Heart right ventricle (tissue), 16 donors: ENCODE data around the gene GPC3. TPM values are rescaled to one million over a fixed set of nuclear protein-coding genes. Genes with fewer than 3 reads are reported as not detected.

ENCODE experiments used
- ATAC-seq, 8 donors: fragments of 200-7000 bp; cut with Tn5 transposase; one replicate each; pipeline ENCODE4 v1.9.1; 2020; ENCODE audit warnings: mild to moderate bottlenecking in 8 of 8, moderate library complexity in 8 of 8, moderate number of reproducible peaks in 1 of 8
- DNase-seq, 2 donors: peaks; one replicate each; pipeline ENCODE4 v3.0.0-alpha.2; 2020
- H3K27ac ChIP-seq, 10 donors: fragments of 200-600 bp; sonication (generic) in 2 of 10; one replicate each; pipeline versions ENCODE4 v1.5.0 to v1.8.0; 2020 to 2022; ENCODE audit warnings: mild to moderate bottlenecking in 3 of 10
- H3K27me3 ChIP-seq, 7 donors: fragments of 200-600 bp; one replicate each; pipeline ENCODE4 v1.8.0; 2021 to 2022; ENCODE audit warnings: mild to moderate bottlenecking in 2 of 7
- H3K36me3 ChIP-seq, 9 donors: fragments of 200-600 bp; sonication (generic) in 1 of 9; one replicate each; pipeline versions ENCODE4 v1.5.0 to v1.8.0; 2020 to 2022; ENCODE audit warnings: mild to moderate bottlenecking in 2 of 9
- H3K4me1 ChIP-seq, 9 donors: fragments of 200-600 bp; sonication (generic) in 1 of 9; one replicate each; pipeline versions ENCODE4 v1.5.0 to v1.8.0; 2020 to 2022; ENCODE audit warnings: mild to moderate bottlenecking in 4 of 9
- H3K4me3 ChIP-seq, 10 donors: fragments of 200-600 bp; sonication (generic) in 2 of 10; one replicate each; pipeline versions ENCODE4 v1.5.0 to v1.8.0; 2020 to 2022; ENCODE audit warnings: mild to moderate bottlenecking in 7 of 10, moderate library complexity in 2 of 10
- H3K9me3 ChIP-seq, 11 donors: fragments of 200-600 bp in 10 of 11; sonication (generic) in 2 of 11; one replicate each; pipeline versions ENCODE4 v1.5.0 to v1.8.0; 2013 to 2022; ENCODE audit warnings: mild to moderate bottlenecking in 2 of 11, control low read depth in 1 of 11, moderate library complexity in 1 of 11
- WGBS, 2 donors: extraction: QIAGEN DNeasy Blood & Tissue Kit; methylation state at CpG; one replicate each; pipeline ENCODE4 v1.1.7; 2013; ENCODE audit warnings: inconsistent platforms in 1 of 2; 5-methylcytosine and 5-hydroxymethylcytosine counted together
- intact Hi-C, 10 donors: fragments of 100-400 bp; cut with DNase I; formaldehyde crosslinking; loops; one replicate each; pipeline versions ENCODE4 v1.11.1 to v1.14.2; 2022
- polyA plus RNA-seq, 2 donors: library from polyadenylated mRNA; stranded (reverse); fragments of 200-250 nt; gene quantifications; one replicate each; pipeline ENCODE4 v1.2.3, GENCODE V29; 2013
- total RNA-seq, 10 donors: library from RNA; stranded (reverse); fragmentation: NEBNext Ultra II Directional in 3 of 10; extraction: Animal tissue kit (Norgen Biotek cat#: 25700) in 3 of 10; gene quantifications; one replicate each; pipeline versions ENCODE4 v1.2.1 to v1.2.4, GENCODE V29; 2021 to 2023
- TF ChIP-seq, protein P1 (sequence below), 9 donors: fragments of 200-600 bp; sonication (generic) in 2 of 9; IDR thresholded peaks; one replicate each; pipeline versions ENCODE4 v1.5.0 to v1.8.0; 2021 to 2022; ENCODE audit warnings: antibody characterized with exemption in 9 of 9, mild to moderate bottlenecking in 5 of 9, moderate library complexity in 1 of 9
- donor health status: Arrhythmogenic right ventricular cardiomyopathy.
- donor health status: ischemic (EF 13 %, LVEDD 7.1; RV severe dilation, severe dysfunction).
- donor health status: healthy with polysubstance abuse.
- donor health status: DM: no; HTN: yes; CAD: no.
- donor health status: DM: no; HTN: no; CAD: no.
- donor health status: ischemic (EF 25% LVEDD 6.9; RV normal size, moderate dysfunction).
- donor health status: ischemic (EF 25% LVEDD 5.7; RV mildly dilated, moderate dysfunction).
- donor health status: healthy.
- donor health status: DM: yes; HTN: yes; CAD: no.
- donor health status: Ischemic cardiomyopathy.
- donor health status: ischemic (EF 35%, LVEDD 5.7; RV mildly dilated, moderate dysfunction).
- donor health status: nonischemic (EF 11% LVEDD 7.7; RV severe dilation, severe dysfunction).
- donor health status: DM: yes; HTN: yes; CAD: no.
- donor health status: PGD.
- donor health status: ischemic (EF 29% LVEDD 5.4; RV normal size, mild dysfunction).
- donor health status: nonischemic (EF 23%, LVEDD 6.1; RV moderate dilation, normal function).

Gene GPC3
- total and polyA plus RNA-seq, 12 donors = 0.66 to 5.6 (median 3.4) TPM

DNA sequence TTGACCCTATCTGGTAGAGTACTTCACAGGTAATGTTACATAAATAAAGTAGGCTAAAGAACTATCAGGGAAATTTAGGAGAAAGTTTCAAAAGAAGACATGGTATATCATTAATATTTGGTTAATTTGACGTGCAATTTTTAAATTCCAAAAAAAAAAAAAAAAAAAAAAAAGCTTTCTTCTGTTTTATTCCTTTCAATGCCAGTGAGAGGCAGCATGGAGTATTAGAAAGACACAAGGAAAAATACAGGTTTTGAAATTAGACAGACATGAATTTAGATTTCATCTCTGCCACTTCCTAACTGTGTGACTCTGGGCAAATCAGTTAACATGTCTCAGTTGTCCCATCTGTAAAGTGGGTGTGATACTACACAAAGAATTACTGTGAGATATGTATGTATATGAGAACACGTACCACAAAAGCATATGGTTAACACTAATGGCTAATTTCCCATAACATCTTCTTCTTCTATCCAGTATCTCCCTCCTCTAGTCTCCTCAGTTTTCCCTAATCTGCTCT lies 132.5 kb downstream of the GPC3 start:
- WGBS, 2 donors = 73 to 100% methylated on average over 2 of the region's 2 CpGs
- intact Hi-C loops = no loop called here
- TF ChIP-seq, protein P1, sequence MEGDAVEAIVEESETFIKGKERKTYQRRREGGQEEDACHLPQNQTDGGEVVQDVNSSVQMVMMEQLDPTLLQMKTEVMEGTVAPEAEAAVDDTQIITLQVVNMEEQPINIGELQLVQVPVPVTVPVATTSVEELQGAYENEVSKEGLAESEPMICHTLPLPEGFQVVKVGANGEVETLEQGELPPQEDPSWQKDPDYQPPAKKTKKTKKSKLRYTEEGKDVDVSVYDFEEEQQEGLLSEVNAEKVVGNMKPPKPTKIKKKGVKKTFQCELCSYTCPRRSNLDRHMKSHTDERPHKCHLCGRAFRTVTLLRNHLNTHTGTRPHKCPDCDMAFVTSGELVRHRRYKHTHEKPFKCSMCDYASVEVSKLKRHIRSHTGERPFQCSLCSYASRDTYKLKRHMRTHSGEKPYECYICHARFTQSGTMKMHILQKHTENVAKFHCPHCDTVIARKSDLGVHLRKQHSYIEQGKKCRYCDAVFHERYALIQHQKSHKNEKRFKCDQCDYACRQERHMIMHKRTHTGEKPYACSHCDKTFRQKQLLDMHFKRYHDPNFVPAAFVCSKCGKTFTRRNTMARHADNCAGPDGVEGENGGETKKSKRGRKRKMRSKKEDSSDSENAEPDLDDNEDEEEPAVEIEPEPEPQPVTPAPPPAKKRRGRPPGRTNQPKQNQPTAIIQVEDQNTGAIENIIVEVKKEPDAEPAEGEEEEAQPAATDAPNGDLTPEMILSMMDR (IDR thresholded peaks at IDR 0.05) = no peak
- no peaks in the 10 kb centered on the region for H3K4me1 ChIP-seq
- no peak for ATAC-seq
- H3K27me3 ChIP-seq = peaks cover 0 to 65% (median 0%) of the 10 kb centered on the region in 7 donors
- no peak for DNase-seq
- no peaks in the 10 kb centered on the region for H3K36me3 ChIP-seq
- no peak overlapping the region for H3K27ac ChIP-seq
- no peaks in the 10 kb centered on the region for H3K9me3 ChIP-seq
- H3K4me3 ChIP-seq = no peak overlapping the region

- no peaks in the 10 kb centered on the region for H3K36me3 ChIP-seq
- no peak for DNase-seq
- intact Hi-C loops = no loop called here
- 50% methylated on average over 3 of the region's 3 CpGs for WGBS, 2 donors
- no peak overlapping the region for H3K4me3 ChIP-seq
- H3K27me3 ChIP-seq = peaks cover 0 to 65% (median 0%) of the 10 kb centered on the region in 7 donors
- H3K9me3 ChIP-seq = no peaks in the 10 kb centered on the region
- no peak for ATAC-seq
- H3K27ac ChIP-seq = no peak overlapping the region
- TF ChIP-seq, protein P1 (IDR thresholded peaks at IDR 0.05) = no peak
- no peaks in the 10 kb centered on the region for H3K4me1 ChIP-seq
Measured at GRCh38 chrX:133852401-133852800, 133.0 kb downstream of the GPC3 start.

DNA sequence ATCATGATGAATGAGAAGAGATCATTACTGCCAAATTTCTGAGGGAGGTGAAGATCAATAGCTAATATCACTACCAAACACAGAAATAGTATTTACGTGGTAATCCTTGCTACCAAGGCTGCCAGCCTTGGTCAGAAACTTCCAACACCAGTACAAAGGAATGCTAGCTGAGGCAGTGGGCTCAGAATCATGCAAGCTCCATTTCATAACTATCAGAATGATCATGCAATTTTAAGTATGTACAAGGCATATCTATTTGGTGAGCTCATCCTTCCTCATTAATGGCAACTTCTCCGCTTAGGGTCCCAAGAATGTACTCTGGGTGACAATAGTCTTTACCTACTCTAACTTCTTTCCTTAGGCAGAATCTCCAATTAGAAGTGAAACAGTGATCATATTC lies 135.0 kb downstream of the GPC3 start:
- DNase-seq (no peak), ATAC-seq (no peak)
- intact Hi-C loops = no loop called here
- peaks cover 0 to 59% (median 0%) of the 10 kb centered on the region in 7 donors for H3K27me3 ChIP-seq
- no peak overlapping the region for H3K27ac ChIP-seq
- no peaks in the 10 kb centered on the region for H3K4me1 ChIP-seq
- 92 to 97% methylated on average over 2 of the region's 2 CpGs for WGBS, 2 donors
- no peaks in the 10 kb centered on the region for H3K9me3 ChIP-seq
- no peaks in the 10 kb centered on the region for H3K36me3 ChIP-seq
- TF ChIP-seq, protein P1 (IDR thresholded peaks at IDR 0.05) = no peak
- no peak overlapping the region for H3K4me3 ChIP-seq

DNA sequence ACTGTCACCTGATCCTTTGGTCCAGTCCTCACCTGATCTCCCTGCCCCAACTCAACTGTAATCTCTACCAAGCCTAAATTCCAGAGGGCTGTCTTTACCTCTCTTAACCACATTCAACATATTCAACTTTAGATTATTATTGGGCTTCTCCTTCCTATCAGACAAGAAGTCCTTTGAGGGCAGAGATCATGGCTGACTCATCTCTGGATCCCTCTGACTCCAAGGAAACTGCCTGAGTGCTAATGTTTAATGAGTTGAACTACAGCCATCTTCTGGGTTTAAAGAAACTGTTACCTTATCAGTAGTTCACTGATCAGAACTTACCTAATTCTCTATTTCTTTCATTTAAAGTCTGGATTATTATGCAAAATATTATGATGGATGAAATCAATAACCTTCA lies 135.7 kb downstream of the GPC3 start:
- intact Hi-C loops = no loop called here
- TF ChIP-seq, protein P1 (IDR thresholded peaks at IDR 0.05) = no peak
- no peaks in the 10 kb centered on the region for H3K9me3 ChIP-seq
- no peak for ATAC-seq
- H3K4me3 ChIP-seq = no peak overlapping the region
- peaks cover 0 to 61% (median 0%) of the 10 kb centered on the region in 7 donors for H3K27me3 ChIP-seq
- H3K4me1 ChIP-seq = no peaks in the 10 kb centered on the region
- no peak overlapping the region for H3K27ac ChIP-seq
- H3K36me3 ChIP-seq = no peaks in the 10 kb centered on the region
- no peak for DNase-seq
